Lower leg skin (tissue), 4 donors: ENCODE results near the gene FYCO1. TPM values are rescaled to one million over a fixed set of nuclear protein-coding genes. Genes with fewer than 3 reads are reported as not detected.

Experiments
- DNase-seq, 2 donors: peaks; one replicate each; pipeline ENCODE4 v3.0.0-alpha.2; 2019; ENCODE audit warnings: low spot score in 2 of 2
- H3K4me3 ChIP-seq: fragments of 200-600 bp; sonication (generic); 2 replicates; pipeline ENCODE4 v1.5.1; 2017; ENCODE audit warnings: mild to moderate bottlenecking, low read depth; ENCODE audit not compliant: poor library complexity, severe bottlenecking
- POLR2A ChIP-seq, 2 donors: fragments of 450-650 bp; IDR thresholded peaks; one replicate each; pipeline ENCODE4 v1.6.1; 2016 to 2017; ENCODE audit warnings: antibody characterized with exemption in 2 of 2, mild to moderate bottlenecking in 1 of 2, moderate library complexity in 1 of 2
- WGBS, 2 donors: methylation state at CpG; one replicate each; pipeline ENCODE4 v1.1.5; 2018; 5-methylcytosine and 5-hydroxymethylcytosine counted together
- intact Hi-C: fragments of 100-400 bp; cut with DNase I; formaldehyde crosslinking; loops from one replicate; pipeline ENCODE4 v1.15.0; 2023; ENCODE audit warnings: low total_unique reads
- total RNA-seq, 4 donors: library from RNA; depleted of rRNA; stranded (reverse); fragments of >200 nt; gene quantifications; one replicate each; pipeline ENCODE4 v1.1.0, GENCODE V29; 2016
- TF ChIP-seq, protein P1 (sequence below), 3 donors: fragments of 450-650 bp; IDR thresholded peaks; one replicate each; pipeline ENCODE4 v1.5.1; 2016; ENCODE audit warnings: antibody characterized with exemption in 3 of 3, mild to moderate bottlenecking in 3 of 3, moderate library complexity in 2 of 3

FYCO1 gene
- total RNA-seq, 4 donors from 2014 or later: 35.0 to 57.0 (median 51.3) TPM

DNA sequence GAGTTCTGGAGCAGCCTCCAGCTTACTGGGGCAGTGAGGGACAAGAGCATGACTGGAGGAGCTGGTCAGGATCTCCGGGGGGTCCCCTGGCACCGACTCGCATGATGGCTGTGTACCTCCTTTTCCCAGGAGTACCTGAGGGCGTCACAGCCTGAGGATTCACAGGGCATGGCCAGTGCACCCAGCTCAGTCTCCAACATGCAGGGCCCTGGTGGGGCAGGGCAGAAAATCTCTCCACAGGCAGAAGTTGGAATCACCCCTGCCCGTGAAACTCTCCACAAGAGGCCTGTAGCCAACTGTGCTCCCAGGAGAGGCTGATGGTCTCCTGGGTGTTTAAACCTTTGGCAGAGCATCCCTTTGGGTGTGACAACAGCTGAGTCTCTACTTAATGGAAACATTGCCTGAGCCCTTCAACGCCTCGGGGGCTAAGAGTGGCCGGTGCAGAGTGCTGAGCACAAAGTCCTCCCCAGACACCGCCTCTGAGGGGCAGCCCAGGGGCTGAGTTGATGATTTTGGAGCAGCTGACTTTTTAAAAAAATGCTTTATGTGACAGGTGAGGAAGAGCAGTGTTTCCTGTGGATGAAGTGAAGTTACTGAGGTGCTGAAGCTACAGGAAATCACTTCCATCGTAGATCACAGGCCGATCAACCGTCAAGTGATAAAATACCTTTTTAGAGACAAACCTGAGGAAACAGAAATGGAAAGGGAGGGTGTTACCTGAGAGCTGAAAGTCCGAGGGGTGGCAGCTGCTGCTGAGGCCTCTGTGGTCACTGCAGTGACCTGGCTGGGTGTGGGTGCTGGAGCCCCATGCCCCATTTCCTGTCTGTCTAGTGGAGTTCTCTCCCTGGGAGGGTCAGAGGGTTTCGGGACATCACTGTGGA is 74.2 kb downstream of the FYCO1 start:
- peak in 1 of 2 donors; percentile 79 for DNase-seq
- 83 to 93% methylated on average over 13 to 14 of the region's 14 CpGs for WGBS, 2 donors
- H3K4me3 ChIP-seq: no peak overlapping the region
- intact Hi-C loops: loop anchor here (5.0 kb wide), 1 partner anchor 159 kb away; no protein-coding TSS in a partner anchor
- TF ChIP-seq POLR2A (IDR thresholded peaks at IDR 0.05): no peak
- TF ChIP-seq, protein P1, sequence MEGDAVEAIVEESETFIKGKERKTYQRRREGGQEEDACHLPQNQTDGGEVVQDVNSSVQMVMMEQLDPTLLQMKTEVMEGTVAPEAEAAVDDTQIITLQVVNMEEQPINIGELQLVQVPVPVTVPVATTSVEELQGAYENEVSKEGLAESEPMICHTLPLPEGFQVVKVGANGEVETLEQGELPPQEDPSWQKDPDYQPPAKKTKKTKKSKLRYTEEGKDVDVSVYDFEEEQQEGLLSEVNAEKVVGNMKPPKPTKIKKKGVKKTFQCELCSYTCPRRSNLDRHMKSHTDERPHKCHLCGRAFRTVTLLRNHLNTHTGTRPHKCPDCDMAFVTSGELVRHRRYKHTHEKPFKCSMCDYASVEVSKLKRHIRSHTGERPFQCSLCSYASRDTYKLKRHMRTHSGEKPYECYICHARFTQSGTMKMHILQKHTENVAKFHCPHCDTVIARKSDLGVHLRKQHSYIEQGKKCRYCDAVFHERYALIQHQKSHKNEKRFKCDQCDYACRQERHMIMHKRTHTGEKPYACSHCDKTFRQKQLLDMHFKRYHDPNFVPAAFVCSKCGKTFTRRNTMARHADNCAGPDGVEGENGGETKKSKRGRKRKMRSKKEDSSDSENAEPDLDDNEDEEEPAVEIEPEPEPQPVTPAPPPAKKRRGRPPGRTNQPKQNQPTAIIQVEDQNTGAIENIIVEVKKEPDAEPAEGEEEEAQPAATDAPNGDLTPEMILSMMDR (IDR thresholded peaks at IDR 0.05): no peak

DNA sequence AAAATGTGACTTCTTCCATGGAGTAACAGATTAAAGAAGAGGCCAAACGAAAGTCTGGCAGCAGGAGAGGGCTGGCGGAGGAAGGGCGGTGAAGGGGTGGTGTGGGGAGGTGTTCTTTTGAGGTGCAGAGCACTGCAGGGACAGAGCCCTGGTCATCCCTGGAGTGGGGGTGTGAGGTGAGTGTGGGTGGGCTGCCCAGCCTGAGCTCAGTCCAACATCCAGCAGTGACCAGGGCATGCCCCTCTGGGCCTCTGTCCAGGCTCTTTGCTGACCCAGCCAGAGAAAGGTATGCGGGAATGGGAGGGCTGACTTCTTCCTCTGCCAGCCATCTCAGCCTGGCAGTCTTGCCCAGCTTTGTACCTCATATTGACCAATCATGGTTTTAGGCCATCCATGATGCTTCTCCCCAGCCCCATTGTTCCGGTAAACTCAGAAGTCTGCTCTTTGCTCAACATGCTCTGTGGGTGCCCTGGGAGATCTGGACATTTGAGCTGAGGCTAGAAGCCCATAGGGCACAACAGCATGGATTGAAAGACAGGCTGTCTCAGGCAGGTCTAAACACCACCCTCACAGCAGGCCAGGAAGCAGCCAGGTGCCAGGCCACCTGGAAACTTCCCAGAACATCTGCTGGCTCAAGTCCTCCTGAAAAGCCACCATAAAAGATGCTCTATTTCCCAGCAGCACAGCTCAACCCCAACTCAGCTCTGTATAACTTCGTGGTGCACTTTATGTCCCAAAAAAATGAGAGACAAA is 78.3 kb downstream of the FYCO1 start:
- no peak for TF ChIP-seq POLR2A (IDR thresholded peaks at IDR 0.05)
- peak in 1 of 2 donors; percentile 45 for DNase-seq
- no peak overlapping the region for H3K4me3 ChIP-seq
- intact Hi-C loops: no loop called here
- WGBS, 2 donors: 68 to 71% methylated on average over 6 of the region's 6 CpGs

DNA sequence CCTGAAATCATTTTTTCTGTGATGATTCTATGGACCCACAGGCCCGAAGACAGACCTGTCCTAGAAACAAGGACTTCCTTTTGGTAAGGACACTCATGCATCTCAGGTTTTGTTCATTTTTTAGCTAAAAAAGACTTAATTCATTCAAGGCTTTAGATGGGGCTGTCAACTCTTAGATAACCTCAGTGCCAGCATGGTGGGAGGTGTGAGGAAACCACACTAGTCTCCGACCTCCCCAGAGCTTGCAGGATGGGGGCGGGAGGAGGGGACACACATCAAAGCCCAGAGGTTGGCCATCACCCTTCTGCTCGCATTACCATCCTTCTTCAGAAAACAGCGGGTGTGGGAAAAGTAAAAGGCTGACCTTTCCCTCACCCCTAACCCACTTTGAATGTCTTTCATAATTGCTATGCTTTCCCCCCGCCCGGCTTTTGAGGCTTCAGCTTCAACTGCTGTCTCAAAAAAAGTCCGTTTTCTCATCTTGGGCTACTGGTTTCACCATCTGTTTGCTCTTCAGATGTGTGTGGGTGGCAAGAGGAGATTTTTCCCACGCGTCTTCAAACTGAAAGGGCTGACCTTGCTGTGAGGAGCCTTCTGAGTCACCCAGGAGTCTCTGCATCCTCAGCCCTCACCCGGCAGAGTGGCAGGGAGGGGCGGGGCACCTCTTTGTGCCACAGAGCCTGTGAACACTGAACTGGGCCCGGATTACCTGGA is 79.9 kb downstream of the FYCO1 start:
- DNase-seq: peak in 1 of 2 donors; percentile 80
- H3K4me3 ChIP-seq: no peak overlapping the region
- intact Hi-C loops: no loop called here
- TF ChIP-seq, protein P1 (IDR thresholded peaks at IDR 0.05): no peak
- TF ChIP-seq POLR2A (IDR thresholded peaks at IDR 0.05): no peak
- WGBS, 2 donors: 57% methylated on average over 13 of the region's 13 CpGs

DNA sequence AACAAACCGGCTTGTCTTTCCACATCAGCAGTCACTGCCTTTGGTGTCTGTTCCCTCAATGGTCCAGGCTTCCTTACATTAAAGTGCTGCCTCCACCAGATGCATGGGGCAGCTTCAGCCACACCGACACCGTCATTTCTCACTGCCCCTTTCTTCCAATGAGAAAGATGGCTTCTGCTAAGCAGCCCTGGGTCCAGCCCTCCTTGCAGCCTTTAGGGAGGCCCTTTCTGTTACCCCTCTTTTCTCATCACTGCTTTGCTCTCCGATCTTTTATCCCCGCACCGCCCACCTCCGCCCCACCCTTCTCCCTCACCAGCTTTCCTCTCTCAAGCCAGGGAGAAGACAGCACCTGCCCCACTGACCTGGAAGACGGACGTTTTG is 80.6 kb downstream of the FYCO1 start:
- H3K4me3 ChIP-seq: no peak overlapping the region
- no peak for TF ChIP-seq POLR2A (IDR thresholded peaks at IDR 0.05)
- TF ChIP-seq, protein P1 (IDR thresholded peaks at IDR 0.05): no peak
- intact Hi-C loops: no loop called here
- WGBS, 2 donors: 89 to 93% methylated on average over 9 of the region's 9 CpGs
- peak in 1 of 2 donors; percentile 66 for DNase-seq

DNA sequence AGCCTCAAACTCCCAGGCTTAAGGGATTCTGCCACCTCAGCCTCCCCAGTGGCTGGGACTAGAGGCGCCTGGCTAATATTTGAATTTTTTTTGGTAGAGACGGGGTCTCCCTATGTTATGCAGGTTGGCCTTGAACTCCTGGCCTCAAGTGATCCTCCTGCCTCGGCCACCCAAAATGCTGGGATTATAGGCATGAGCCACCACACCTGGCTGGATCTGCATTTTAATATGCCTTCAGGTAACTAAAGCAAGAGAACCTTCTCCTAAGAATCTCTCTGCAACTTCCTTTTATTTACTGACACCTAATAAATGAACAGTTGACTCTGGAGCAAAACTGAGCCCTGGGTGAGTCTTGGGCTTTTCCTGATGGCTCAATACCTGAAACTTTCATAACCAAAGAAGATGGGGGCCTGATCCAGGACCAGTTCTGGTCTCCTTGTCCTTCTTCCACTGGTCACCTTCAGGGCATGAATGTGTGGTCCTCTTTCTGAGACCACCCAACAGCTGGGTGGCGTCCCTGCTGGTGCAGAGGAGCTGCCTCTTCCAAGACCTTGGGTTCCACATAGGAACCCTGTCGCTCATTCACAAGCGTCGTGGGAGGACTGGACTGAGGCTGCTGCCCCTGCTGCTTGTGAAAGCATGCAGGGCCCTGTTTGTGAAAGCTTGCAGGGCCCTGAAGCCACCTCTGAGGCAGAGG is 81.1 kb downstream of the FYCO1 start:
- intact Hi-C loops: no loop called here
- DNase-seq: peak in 1 of 2 donors; percentile 49
- 95 to 98% methylated on average over 7 of the region's 7 CpGs for WGBS, 2 donors
- H3K4me3 ChIP-seq: no peak overlapping the region
- TF ChIP-seq, protein P1 (IDR thresholded peaks at IDR 0.05): no peak
- no peak for TF ChIP-seq POLR2A (IDR thresholded peaks at IDR 0.05)
